PFSK-1 (cell line): Measurements from ENCODE around the gene MAEA.

Experiments
- POLR2AphosphoS5 ChIP-seq: IDR thresholded peaks from 2 replicates; pipeline ENCODE4 v1.6.1; 2012; ENCODE audit warnings: low read depth, mild to moderate bottlenecking, control low read depth, low read length, moderate library complexity
- SIN3A ChIP-seq: IDR thresholded peaks from 2 replicates; pipeline ENCODE4 v1.6.1; 2012; ENCODE audit warnings: mild to moderate bottlenecking, low read length, moderate library complexity, borderline replicate concordance; ENCODE audit not compliant: insufficient read depth
- TAF1 ChIP-seq: IDR thresholded peaks from 2 replicates; pipeline ENCODE4 v1.6.1; 2012; ENCODE audit warnings: low read length, control low read depth, borderline replicate concordance; ENCODE audit not compliant: insufficient read depth

- TF ChIP-seq POLR2AphosphoS5 (no peak; the same call in 1 of the 2 replicates), SIN3A (0 out of 2 replicates have a peak, but pooled peaks have one; percentile 18), TAF1 (no peak)
Observed at GRCh38 chr4:1246901-1247863, 42.5 kb upstream of the MAEA start.
